Measurements from ENCODE around the gene PROZ. TPM values are rescaled to one million over a fixed set of nuclear protein-coding genes. Genes with fewer than 3 reads are reported as not detected.

The PROZ gene
- total and polyA plus RNA-seq, 2 donors (not counting 1 experiment from before 2014, with no cell fraction given), result not detected

GRCh38 chr13:113115363-113116205 lies 42.9 kb upstream of the PROZ start:
- peaks cover 0 to 5% (median 2%) of the 10 kb centered on the region in 4 experiments for H3K27me3 ChIP-seq (replicated peaks in 1 of 4; ENCODE audit: control extremely low read depth in 1 of 4, control insufficient read depth in 3 of 4, insufficient read depth in 4 of 4, low read length in 3 of 4)
- DNase-seq (no peak), ATAC-seq (ENCODE audit: low read depth) (no peak)
- no peaks in the 10 kb centered on the region for H3K9me3 Mint-ChIP-seq (ENCODE audit: insufficient read depth)
- H3K4me1 Mint-ChIP-seq, result no peaks in the 10 kb centered on the region
- intact Hi-C loops (cut with micrococcal nuclease), result no loop called here
- H3K9ac ChIP-seq (ENCODE audit: low read length), result no peak overlapping the region
- H3K27ac Mint-ChIP-seq, result no peak overlapping the region
- 87% methylated on average over 21 of the region's 21 CpGs for WGBS (ENCODE audit: insufficient coverage)
- ChIA-PET POLR2A (no interaction called here), CTCF (no interaction called here)
- no peak overlapping the region for H3K4me3 Mint-ChIP-seq
- TF ChIP-seq CTCF (IDR thresholded peaks at IDR 0.05), result no peak
- H3K27me3 Mint-ChIP-seq, result no peaks in the 10 kb centered on the region
- no peaks in the 10 kb centered on the region for H3K36me3 ChIP-seq (replicated peaks in 1 of 2; ENCODE audit: control extremely low read depth in 1 of 2, control insufficient read depth in 1 of 2, extremely low read depth in 1 of 2, insufficient read depth in 2 of 2, low read length in 1 of 2)
- no peaks in the 10 kb centered on the region for H3K79me2 ChIP-seq (ENCODE audit: control insufficient read depth, insufficient read depth, low read length)
- H3K4me2 ChIP-seq (replicated peaks; ENCODE audit: low read depth, low read length, poor library complexity, severe bottlenecking), result no peak overlapping the region
- H3K9me3 ChIP-seq (ENCODE audit: control extremely low read depth in 1 of 3, control insufficient read depth in 2 of 3, insufficient read depth in 1 of 3, low read length in 2 of 3), result peaks cover 0 to 7% (median 0%) of the 10 kb centered on the region in 3 donors
- H4K20me1 ChIP-seq (ENCODE audit: control insufficient read depth, insufficient read depth, low read length, poor library complexity, severe bottlenecking), result no peaks in the 10 kb centered on the region
- no peaks in the 10 kb centered on the region for H3K4me1 ChIP-seq (ENCODE audit: control insufficient read depth in 2 of 2, insufficient read depth in 2 of 2, low read length in 2 of 2)
- H3K27ac ChIP-seq (ENCODE audit: low read length in 2 of 2), result no peak overlapping the region
- H2AFZ ChIP-seq (ENCODE audit: insufficient read depth, low read depth, low read length, poor library complexity, severe bottlenecking), result no peak overlapping the region
- no peak overlapping the region for H3K4me3 ChIP-seq (ENCODE audit: control extremely low read depth in 1 of 5, extremely low read depth in 1 of 5, insufficient read depth in 1 of 5, low read depth in 2 of 5, low read length in 4 of 5)

- ChIA-PET CTCF (no interaction called here), POLR2A (no interaction called here)
- Histone ChIP-seq H4K20me1 (ENCODE audit: control insufficient read depth, insufficient read depth, low read length, poor library complexity, severe bottlenecking) (no peaks in the 10 kb centered on the region), H2AFZ (ENCODE audit: insufficient read depth, low read depth, low read length, poor library complexity, severe bottlenecking) (no peak overlapping the region), H3K4me3 (ENCODE audit: control extremely low read depth in 1 of 5, extremely low read depth in 1 of 5, insufficient read depth in 1 of 5, low read depth in 2 of 5, low read length in 4 of 5) (no peak overlapping the region), H3K27me3 (replicated peaks in 1 of 4; ENCODE audit: control extremely low read depth in 1 of 4, control insufficient read depth in 3 of 4, insufficient read depth in 4 of 4, low read length in 3 of 4) (peaks cover 0 to 2% (median 0%) of the 10 kb centered on the region in 4 experiments), H3K27ac (ENCODE audit: low read length in 2 of 2) (no peak overlapping the region), H3K9ac (ENCODE audit: low read length) (no peak overlapping the region), H3K9me3 (ENCODE audit: control extremely low read depth in 1 of 3, control insufficient read depth in 2 of 3, insufficient read depth in 1 of 3, low read length in 2 of 3) (peaks cover 0 to 5% (median 0%) of the 10 kb centered on the region in 3 donors), H3K4me2 (replicated peaks; ENCODE audit: low read depth, low read length, poor library complexity, severe bottlenecking) (no peak overlapping the region), H3K36me3 (replicated peaks in 1 of 2; ENCODE audit: control extremely low read depth in 1 of 2, control insufficient read depth in 1 of 2, extremely low read depth in 1 of 2, insufficient read depth in 2 of 2, low read length in 1 of 2) (no peaks in the 10 kb centered on the region), H3K79me2 (ENCODE audit: control insufficient read depth, insufficient read depth, low read length) (no peaks in the 10 kb centered on the region), H3K4me1 (ENCODE audit: control insufficient read depth in 2 of 2, insufficient read depth in 2 of 2, low read length in 2 of 2) (no peaks in the 10 kb centered on the region)
- Mint-ChIP-seq H3K27me3 (no peaks in the 10 kb centered on the region), H3K4me1 (no peaks in the 10 kb centered on the region), H3K27ac (no peak overlapping the region), H3K4me3 (no peak overlapping the region), H3K9me3 (ENCODE audit: insufficient read depth) (no peaks in the 10 kb centered on the region)
- TF ChIP-seq EZH2 (IDR thresholded peaks at IDR 0.05; ENCODE audit: borderline replicate concordance, insufficient read depth, low read depth, low read length, poor library complexity, severe bottlenecking) (no peak), CTCF (IDR thresholded peaks at IDR 0.05) (no peak)
- DNase-seq, result no peak
- intact Hi-C loops (cut with micrococcal nuclease), result no loop called here
- ATAC-seq (ENCODE audit: low read depth), result no peak
- 89% methylated on average over 8 of the region's 10 CpGs for WGBS (ENCODE audit: insufficient coverage)
Measured at GRCh38 chr13:113116206-113116800, 42.1 kb upstream of the PROZ start.
